Parathyroid adenoma (tissue), 2 donors: ENCODE measurements around the gene GRM7.

Experiments
- H2AFZ ChIP-seq: fragments of 300-600 bp; sonication (generic); one replicate; pipeline ENCODE4 v1.7.0; 2017; ENCODE audit warnings: antibody characterized with exemption, mild to moderate bottlenecking
- H3K27ac ChIP-seq: fragments of 300-600 bp; sonication (generic); one replicate; pipeline ENCODE4 v1.7.0; 2017
- H3K27me3 ChIP-seq: fragments of 300-600 bp; sonication (generic); one replicate; pipeline ENCODE4 v1.7.0; 2017; ENCODE audit warnings: low read length; ENCODE audit not compliant: control insufficient read depth, insufficient read depth
- H3K36me3 ChIP-seq: fragments of 300-600 bp; sonication (generic); one replicate; pipeline ENCODE4 v1.7.0; 2017; ENCODE audit warnings: low read length; ENCODE audit not compliant: control insufficient read depth, insufficient read depth
- H3K4me1 ChIP-seq: fragments of 300-600 bp; sonication (generic); one replicate; pipeline ENCODE4 v1.7.0; 2017; ENCODE audit warnings: control low read depth
- H3K4me2 ChIP-seq: fragments of 300-600 bp; sonication (generic); one replicate; pipeline ENCODE4 v1.7.0; 2017; ENCODE audit warnings: low read length
- H3K4me3 ChIP-seq: fragments of 300-600 bp; sonication (generic); one replicate; pipeline ENCODE4 v1.7.0; 2017; ENCODE audit warnings: low read depth, low read length
- H3K79me2 ChIP-seq: fragments of 300-600 bp; sonication (generic); one replicate; pipeline ENCODE4 v1.7.0; 2017; ENCODE audit warnings: control low read depth
- H3K9ac ChIP-seq: fragments of 300-600 bp; sonication (generic); one replicate; pipeline ENCODE4 v1.7.0; 2017; ENCODE audit warnings: mild to moderate bottlenecking
- H3K9me3 ChIP-seq: fragments of 300-600 bp; sonication (generic); one replicate; pipeline ENCODE4 v1.7.0; 2017; ENCODE audit warnings: low read length; ENCODE audit not compliant: control insufficient read depth
- TF ChIP-seq, protein P1 (sequence below): fragments of 300-600 bp; sonication (generic); IDR thresholded peaks from one replicate; pipeline ENCODE4 v1.7.0; 2017; ENCODE audit warnings: antibody characterized with exemption, mild to moderate bottlenecking
- donor health status: primary hyperparathyroidism.

GRM7 gene

DNA sequence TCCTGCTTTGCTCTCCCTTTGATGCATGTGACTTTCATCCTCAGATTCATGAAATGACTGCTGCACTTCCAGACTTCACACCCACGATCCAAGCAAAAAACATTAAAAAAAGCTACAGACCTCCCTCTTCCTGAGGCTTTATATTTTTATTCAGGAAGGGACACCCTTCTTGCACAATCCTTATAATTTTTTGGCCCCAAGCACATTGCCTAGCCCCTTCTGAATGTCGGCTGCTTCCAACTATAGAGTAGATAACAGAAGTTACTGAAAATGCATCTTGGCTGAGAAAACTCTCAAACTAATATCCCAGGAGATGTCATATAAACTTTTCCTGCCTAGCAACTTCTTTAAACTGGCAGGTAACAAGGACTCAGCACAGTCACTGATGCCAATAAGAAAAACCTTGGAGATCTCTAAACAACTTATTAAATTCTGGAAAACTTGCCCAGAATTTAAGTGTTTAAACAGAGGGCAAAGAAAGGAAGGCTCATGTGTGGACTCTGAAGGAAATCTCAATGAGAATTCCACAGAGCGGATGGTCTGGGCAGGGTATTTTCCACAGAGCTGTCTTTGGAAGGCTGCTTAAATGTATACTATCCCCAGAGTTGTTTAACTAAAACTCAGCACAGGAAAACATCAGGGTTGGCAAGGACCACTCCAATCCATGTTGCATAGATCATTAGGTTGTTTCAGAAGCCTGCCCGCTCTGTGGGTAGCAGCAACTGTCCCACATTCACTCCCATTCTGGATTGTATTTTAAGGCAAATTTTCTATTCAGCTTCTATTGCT is 893.9 kb downstream of the GRM7 start:
- TF ChIP-seq, protein P1, sequence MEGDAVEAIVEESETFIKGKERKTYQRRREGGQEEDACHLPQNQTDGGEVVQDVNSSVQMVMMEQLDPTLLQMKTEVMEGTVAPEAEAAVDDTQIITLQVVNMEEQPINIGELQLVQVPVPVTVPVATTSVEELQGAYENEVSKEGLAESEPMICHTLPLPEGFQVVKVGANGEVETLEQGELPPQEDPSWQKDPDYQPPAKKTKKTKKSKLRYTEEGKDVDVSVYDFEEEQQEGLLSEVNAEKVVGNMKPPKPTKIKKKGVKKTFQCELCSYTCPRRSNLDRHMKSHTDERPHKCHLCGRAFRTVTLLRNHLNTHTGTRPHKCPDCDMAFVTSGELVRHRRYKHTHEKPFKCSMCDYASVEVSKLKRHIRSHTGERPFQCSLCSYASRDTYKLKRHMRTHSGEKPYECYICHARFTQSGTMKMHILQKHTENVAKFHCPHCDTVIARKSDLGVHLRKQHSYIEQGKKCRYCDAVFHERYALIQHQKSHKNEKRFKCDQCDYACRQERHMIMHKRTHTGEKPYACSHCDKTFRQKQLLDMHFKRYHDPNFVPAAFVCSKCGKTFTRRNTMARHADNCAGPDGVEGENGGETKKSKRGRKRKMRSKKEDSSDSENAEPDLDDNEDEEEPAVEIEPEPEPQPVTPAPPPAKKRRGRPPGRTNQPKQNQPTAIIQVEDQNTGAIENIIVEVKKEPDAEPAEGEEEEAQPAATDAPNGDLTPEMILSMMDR: no peak
- H3K9ac ChIP-seq: no peak overlapping the region
- no peaks in the 10 kb centered on the region for H3K9me3 ChIP-seq
- H3K36me3 ChIP-seq: no peaks in the 10 kb centered on the region
- no peak overlapping the region for H2AFZ ChIP-seq
- H3K4me2 ChIP-seq: no peak overlapping the region
- H3K4me1 ChIP-seq: no peaks in the 10 kb centered on the region
- no peak overlapping the region for H3K4me3 ChIP-seq
- H3K79me2 ChIP-seq: no peaks in the 10 kb centered on the region
- no peaks in the 10 kb centered on the region for H3K27me3 ChIP-seq
- H3K27ac ChIP-seq: no peak overlapping the region

DNA sequence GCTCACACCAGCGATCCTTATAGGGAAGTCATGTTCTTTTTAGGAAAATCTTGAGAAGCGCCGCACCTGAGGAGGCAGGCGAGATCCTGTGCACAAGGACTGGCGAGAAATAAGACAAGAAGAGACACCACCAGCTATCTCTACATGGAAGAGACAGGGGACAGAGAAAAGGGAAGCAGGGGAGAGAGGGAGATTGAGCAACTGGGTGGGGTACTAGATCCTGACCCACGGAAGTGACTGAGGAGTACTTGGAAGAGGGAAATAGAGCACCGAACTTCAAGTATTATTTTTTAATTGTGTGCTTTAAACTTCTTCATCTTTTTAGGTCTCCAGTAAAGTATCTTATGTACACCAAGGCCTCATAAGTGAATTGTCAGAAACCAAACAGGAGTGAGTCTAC is 898.7 kb downstream of the GRM7 start:
- Histone ChIP-seq H3K9ac (no peak overlapping the region), H3K4me3 (no peak overlapping the region), H3K4me2 (no peak overlapping the region), H3K27me3 (no peaks in the 10 kb centered on the region), H3K36me3 (no peaks in the 10 kb centered on the region), H2AFZ (no peak overlapping the region), H3K9me3 (no peaks in the 10 kb centered on the region), H3K79me2 (no peaks in the 10 kb centered on the region), H3K4me1 (no peaks in the 10 kb centered on the region), H3K27ac (no peak overlapping the region)
- TF ChIP-seq, protein P1: no peak

DNA sequence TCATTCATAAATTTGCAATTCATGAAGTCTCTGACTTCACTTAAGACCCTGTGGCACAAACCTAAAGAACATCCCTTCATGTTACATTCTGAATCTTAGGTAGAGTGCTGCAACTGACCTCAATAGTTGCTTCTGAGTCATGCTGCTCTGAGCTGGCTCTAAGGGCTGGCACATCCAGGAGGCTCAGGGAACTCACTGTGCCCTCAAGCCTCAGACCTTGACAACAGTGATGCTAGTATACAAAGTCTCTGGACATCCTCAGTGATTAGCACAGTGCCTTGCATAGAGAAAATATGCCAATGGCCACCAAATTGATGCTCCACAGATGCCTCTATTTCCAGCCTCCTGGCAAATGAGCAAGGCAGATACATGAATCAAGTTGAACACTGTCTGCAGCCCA is 899.8 kb downstream of the GRM7 start:
- Histone ChIP-seq H3K36me3 (no peaks in the 10 kb centered on the region), H2AFZ (no peak overlapping the region), H3K27me3 (no peaks in the 10 kb centered on the region), H3K9me3 (no peaks in the 10 kb centered on the region), H3K79me2 (no peaks in the 10 kb centered on the region), H3K4me3 (no peak overlapping the region), H3K27ac (no peak overlapping the region), H3K4me1 (no peaks in the 10 kb centered on the region), H3K4me2 (no peak overlapping the region), H3K9ac (no peak overlapping the region)
- TF ChIP-seq, protein P1: no peak

DNA sequence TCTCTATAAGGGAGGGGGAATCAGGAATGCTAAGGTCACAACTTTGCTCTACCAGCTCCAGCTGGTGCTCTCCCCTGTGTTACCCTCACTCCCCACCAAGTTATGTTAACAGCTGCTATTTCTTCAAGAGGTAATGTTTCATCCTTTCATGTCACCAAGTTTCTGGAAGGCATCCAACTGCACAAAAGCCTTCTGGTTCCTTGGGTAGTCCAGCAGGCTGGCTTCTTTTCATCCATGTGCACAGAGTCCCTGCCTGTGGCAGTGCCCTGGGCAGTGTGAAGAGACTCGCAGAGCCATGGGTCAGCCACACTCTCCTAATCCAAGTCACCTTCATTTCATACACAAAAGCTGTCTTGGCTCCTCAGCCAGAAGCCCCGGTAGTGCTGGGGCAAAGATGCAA is 903.2 kb downstream of the GRM7 start:
- no peak overlapping the region for H3K4me2 ChIP-seq
- no peaks in the 10 kb centered on the region for H3K27me3 ChIP-seq
- no peaks in the 10 kb centered on the region for H3K9me3 ChIP-seq
- no peak overlapping the region for H3K27ac ChIP-seq
- H3K4me3 ChIP-seq: no peak overlapping the region
- H3K36me3 ChIP-seq: no peaks in the 10 kb centered on the region
- no peak overlapping the region for H3K9ac ChIP-seq
- no peak overlapping the region for H2AFZ ChIP-seq
- no peaks in the 10 kb centered on the region for H3K4me1 ChIP-seq
- H3K79me2 ChIP-seq: no peaks in the 10 kb centered on the region
- TF ChIP-seq, protein P1: no peak

DNA sequence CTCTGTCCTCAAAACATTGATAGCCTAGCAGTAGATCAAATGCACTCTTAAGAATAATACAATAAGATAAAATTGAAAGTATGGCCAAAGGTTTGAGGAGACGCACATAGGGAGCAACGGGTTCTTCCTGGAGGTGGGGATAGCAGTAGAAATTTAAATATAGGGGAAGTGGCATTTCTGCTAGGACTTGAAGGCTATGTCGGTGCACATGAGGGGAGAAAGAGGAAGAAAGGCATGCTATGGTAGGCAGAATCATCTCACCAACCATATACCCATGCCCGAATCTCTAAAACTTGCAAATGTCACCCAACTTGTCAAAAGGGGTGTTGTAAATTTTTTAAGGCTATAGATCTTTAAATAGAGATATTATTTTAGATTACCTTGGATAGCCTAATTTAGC is 905.6 kb downstream of the GRM7 start:
- H3K27ac ChIP-seq: no peak overlapping the region
- H3K36me3 ChIP-seq: no peaks in the 10 kb centered on the region
- H3K4me1 ChIP-seq: no peaks in the 10 kb centered on the region
- H3K79me2 ChIP-seq: no peaks in the 10 kb centered on the region
- TF ChIP-seq, protein P1: no peak
- H2AFZ ChIP-seq: no peak overlapping the region
- H3K4me3 ChIP-seq: no peak overlapping the region
- no peak overlapping the region for H3K4me2 ChIP-seq
- H3K9me3 ChIP-seq: no peaks in the 10 kb centered on the region
- H3K9ac ChIP-seq: no peak overlapping the region
- H3K27me3 ChIP-seq: no peaks in the 10 kb centered on the region
